OCI-LY7 (cell line): ENCODE data around the gene PRR15L. TPM values are rescaled to one million over a fixed set of nuclear protein-coding genes. Genes with fewer than 3 reads are reported as not detected.
"Not testable (repeated sequence)": the region's sequence is repeated elsewhere in the genome, so short reads cannot be mapped to it uniquely, and the experiment has no call there.

Experiments
- BruUV-seq: library from RNA; stranded (reverse); fragments of 400-500 nt; replicated peaks from 2 replicates; lab custom pipeline; 2021; lab: Mats Ljungman, UMichigan
- CTCF ChIA-PET: fragments of 300-600 bp; sonication (Branson Sonifier 250); formaldehyde crosslinking; loops from one replicate; lab custom pipeline; 2022; ENCODE audit warnings: antibody characterized with exemption; ENCODE audit not compliant: unreplicated experiment; lab: Charles Lee
- POLR2A ChIA-PET: fragments of 300-600 bp; sonication (Branson Sonifier 250); formaldehyde crosslinking; loops from one replicate; lab custom pipeline; 2022; ENCODE audit warnings: antibody characterized with exemption; lab: Charles Lee
- DNase-seq: peaks from one replicate; pipeline ENCODE4 v3.0.0-alpha.2; 2015; ENCODE audit warnings: low spot score
- H2AFZ ChIP-seq: fragments of 200-600 bp; sonication (generic), shearing (Covaris generic); 2 replicates; pipeline ENCODE4 v1.6.1; 2014; ENCODE audit warnings: mild to moderate bottlenecking, antibody characterized with exemption, low read length, moderate library complexity
- H3K27ac ChIP-seq: fragments of 200-600 bp; sonication (generic); 2 replicates; pipeline ENCODE4 v1.5.1; 2014; ENCODE audit warnings: mixed run types, low read depth, mild to moderate bottlenecking, moderate library complexity, low read length, inconsistent platforms; ENCODE audit not compliant: poor library complexity, severe bottlenecking
- H3K36me3 ChIP-seq: fragments of 200-600 bp; sonication (generic); 2 replicates; pipeline ENCODE4 v1.6.1; 2014; ENCODE audit warnings: mild to moderate bottlenecking, antibody characterized with exemption, low read length, moderate library complexity, mixed read lengths; ENCODE audit not compliant: insufficient read depth
- H3K4me1 ChIP-seq: fragments of 200-600 bp; sonication (generic); 2 replicates; pipeline ENCODE4 v1.5.1; 2014; ENCODE audit warnings: mild to moderate bottlenecking, low read length; ENCODE audit not compliant: insufficient read depth, poor library complexity, severe bottlenecking
- H3K4me2 ChIP-seq: fragments of 200-600 bp; sonication (generic); 2 replicates; pipeline ENCODE4 v1.6.1; 2014; ENCODE audit warnings: mild to moderate bottlenecking, low read length
- H3K4me3 ChIP-seq: fragments of 200-600 bp; sonication (generic); 2 replicates; pipeline ENCODE4 v1.5.1; 2014; ENCODE audit warnings: mild to moderate bottlenecking, low read depth, low read length; ENCODE audit not compliant: poor library complexity, severe bottlenecking
- H3K79me2 ChIP-seq: fragments of 200-600 bp; sonication (generic); 2 replicates; pipeline ENCODE4 v1.6.1; 2016; ENCODE audit warnings: low read depth, mild to moderate bottlenecking, low read length, moderate library complexity, mixed read lengths; ENCODE audit not compliant: insufficient read depth
- H3K9me2 ChIP-seq: fragments of 200-600 bp; sonication (generic); 2 replicates; pipeline ENCODE4 v1.6.1; 2016; ENCODE audit warnings: mild to moderate bottlenecking, low read length, mixed read lengths; ENCODE audit not compliant: insufficient read depth
- H3K9me3 ChIP-seq: fragments of 200-600 bp; sonication (generic); 2 replicates; pipeline ENCODE4 v1.6.1; 2014; ENCODE audit warnings: mild to moderate bottlenecking, mixed run types, low read length, mixed read lengths
- H4K20me1 ChIP-seq: fragments of 200-600 bp; sonication (generic); 2 replicates; pipeline ENCODE4 v1.6.1; 2014; ENCODE audit warnings: mild to moderate bottlenecking, antibody characterized with exemption, low read length, moderate library complexity, mixed read lengths; ENCODE audit not compliant: insufficient read depth
- EZH2phosphoT487 ChIP-seq: fragments of 200-600 bp; sonication (generic); IDR thresholded peaks from 2 replicates; pipeline ENCODE4 v1.6.1; 2018; ENCODE audit warnings: low read depth, borderline replicate concordance, mild to moderate bottlenecking, mixed run types, antibody characterized with exemption, low read length, moderate library complexity, mixed read lengths
- intact Hi-C: fragments of 100-400 bp; cut with micrococcal nuclease; formaldehyde crosslinking; loops from one replicate; pipeline ENCODE4 v1.10.0; 2022; ENCODE audit not compliant: unreplicated experiment
- total RNA-seq, 2 experiments: library from RNA; depleted of rRNA in 1 of 2; stranded (reverse); fragments of >200 nt in 1 of 2; shearing (Covaris generic) in 1 of 2; gene quantifications; 2 replicates each; pipeline ENCODE4 v1.2.3, GENCODE V29; 2014 to 2022
- TF ChIP-seq, protein P1 (sequence below): fragments of 200-600 bp; sonication (generic); conservative IDR thresholded peaks from 2 replicates; pipeline ENCODE4 v1.5.1; 2014; ENCODE audit warnings: mild to moderate bottlenecking, antibody characterized with exemption, low read length, moderate library complexity, mixed read lengths

PRR15L gene
- total RNA-seq, 2 experiments from 2014 or later: not detected

DNA sequence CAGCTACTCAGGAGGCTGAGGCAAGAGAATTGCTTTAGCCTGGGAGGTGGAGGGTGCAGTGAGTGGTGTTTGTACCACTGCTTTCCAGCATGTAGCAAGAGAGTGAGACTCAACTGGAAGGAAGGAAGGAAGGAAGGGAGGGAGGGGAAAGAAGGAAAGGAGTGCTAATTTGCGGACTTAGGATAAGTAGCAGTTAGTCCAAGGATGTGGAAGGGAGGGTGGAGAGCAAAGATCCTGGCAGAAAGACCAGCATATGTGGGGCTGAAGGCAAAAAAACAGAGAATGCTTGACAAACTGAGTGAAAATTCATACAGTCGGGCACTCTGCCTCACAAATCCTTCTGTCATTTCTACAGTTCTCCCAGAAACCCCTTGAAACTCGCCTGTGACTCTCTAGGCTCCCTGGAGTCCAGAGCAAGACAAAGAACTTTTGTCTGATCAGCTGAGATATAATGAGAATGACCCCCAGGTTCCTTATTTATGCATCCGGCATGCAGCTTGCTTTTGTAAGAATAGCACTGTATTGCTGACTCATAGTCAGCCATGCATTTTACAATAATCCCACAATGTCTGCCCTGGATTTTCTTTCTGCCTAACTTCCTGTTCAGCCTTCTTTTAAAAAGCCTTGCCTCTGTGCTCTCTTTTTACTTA, 44.7 kb upstream of the PRR15L start:
- peak overlapping the region; percentile 97 for H2AFZ ChIP-seq
- ChIA-PET CTCF (no interaction called here), POLR2A (interaction anchor here (1.2 kb wide), 1 partner anchor 15 kb away, joined by 4 read pairs; no protein-coding TSS in a partner anchor)
- no peaks in the 10 kb centered on the region for H3K9me3 ChIP-seq
- TF ChIP-seq EZH2phosphoT487: no peak
- TF ChIP-seq, protein P1, sequence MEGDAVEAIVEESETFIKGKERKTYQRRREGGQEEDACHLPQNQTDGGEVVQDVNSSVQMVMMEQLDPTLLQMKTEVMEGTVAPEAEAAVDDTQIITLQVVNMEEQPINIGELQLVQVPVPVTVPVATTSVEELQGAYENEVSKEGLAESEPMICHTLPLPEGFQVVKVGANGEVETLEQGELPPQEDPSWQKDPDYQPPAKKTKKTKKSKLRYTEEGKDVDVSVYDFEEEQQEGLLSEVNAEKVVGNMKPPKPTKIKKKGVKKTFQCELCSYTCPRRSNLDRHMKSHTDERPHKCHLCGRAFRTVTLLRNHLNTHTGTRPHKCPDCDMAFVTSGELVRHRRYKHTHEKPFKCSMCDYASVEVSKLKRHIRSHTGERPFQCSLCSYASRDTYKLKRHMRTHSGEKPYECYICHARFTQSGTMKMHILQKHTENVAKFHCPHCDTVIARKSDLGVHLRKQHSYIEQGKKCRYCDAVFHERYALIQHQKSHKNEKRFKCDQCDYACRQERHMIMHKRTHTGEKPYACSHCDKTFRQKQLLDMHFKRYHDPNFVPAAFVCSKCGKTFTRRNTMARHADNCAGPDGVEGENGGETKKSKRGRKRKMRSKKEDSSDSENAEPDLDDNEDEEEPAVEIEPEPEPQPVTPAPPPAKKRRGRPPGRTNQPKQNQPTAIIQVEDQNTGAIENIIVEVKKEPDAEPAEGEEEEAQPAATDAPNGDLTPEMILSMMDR: no peak
- no TSS peak for BruUV-seq
- intact Hi-C loops: no loop called here
- H3K27ac ChIP-seq: no peak overlapping the region
- DNase-seq: peak; percentile 60
- no peaks in the 10 kb centered on the region for H4K20me1 ChIP-seq
- no peaks in the 10 kb centered on the region for H3K36me3 ChIP-seq
- H3K4me3 ChIP-seq: no peak overlapping the region
- no peaks in the 10 kb centered on the region for H3K79me2 ChIP-seq
- H3K4me1 ChIP-seq: peaks cover 34% of the 10 kb centered on the region
- H3K9me2 ChIP-seq: no peaks in the 10 kb centered on the region
- H3K4me2 ChIP-seq: peak overlapping the region; percentile 54

DNA sequence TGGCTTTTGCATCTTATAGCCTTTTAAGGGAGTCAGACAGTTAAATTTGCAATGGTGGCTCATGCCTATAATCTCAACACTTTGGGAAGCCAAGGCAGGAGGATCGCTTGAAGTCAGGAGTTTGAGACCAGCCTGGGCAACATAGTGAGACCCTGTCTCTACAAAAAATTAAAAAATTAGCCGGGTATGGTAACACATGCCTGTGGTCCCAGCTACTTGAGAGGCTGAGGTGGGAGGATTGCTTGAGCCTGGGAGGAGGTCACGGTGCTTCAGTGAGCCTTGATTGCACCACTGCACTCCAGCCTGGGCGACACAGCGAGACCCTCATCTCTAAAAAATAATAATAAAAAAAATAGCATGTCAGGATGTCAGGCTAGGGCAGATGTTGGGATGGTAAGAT, 44.0 kb upstream of the PRR15L start:
- POLR2A ChIA-PET: not testable (repeated sequence)

DNA sequence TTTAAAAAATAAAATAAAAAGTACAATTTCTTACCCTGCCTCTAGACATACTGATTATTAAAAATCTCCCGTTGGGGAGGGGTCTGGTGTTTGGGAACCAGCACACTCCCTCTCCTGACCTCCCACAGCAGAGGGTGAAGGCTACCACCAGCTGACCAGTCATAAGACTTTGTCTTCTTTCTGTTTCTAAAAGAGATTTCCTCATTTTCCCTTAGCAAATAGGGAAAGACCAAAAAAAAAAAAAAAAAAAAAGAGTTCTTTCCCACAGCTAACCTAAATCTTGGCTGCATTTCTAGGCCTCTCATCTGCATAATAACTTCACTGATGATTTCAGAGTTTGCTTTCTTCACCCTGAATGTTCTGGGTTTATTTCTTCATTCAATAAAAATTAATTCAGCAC, 43.5 kb upstream of the PRR15L start:
- Histone ChIP-seq H3K79me2 (no peaks in the 10 kb centered on the region), H4K20me1 (no peaks in the 10 kb centered on the region), H2AFZ (no peak overlapping the region), H3K4me3 (no peak overlapping the region), H3K9me2 (no peaks in the 10 kb centered on the region), H3K36me3 (no peaks in the 10 kb centered on the region), H3K9me3 (no peaks in the 10 kb centered on the region), H3K4me1 (peaks cover 34% of the 10 kb centered on the region), H3K4me2 (no peak overlapping the region), H3K27ac (no peak overlapping the region)
- intact Hi-C loops: no loop called here
- BruUV-seq: no TSS peak
- DNase-seq: no peak
- TF ChIP-seq, protein P1: no peak
- no peak for TF ChIP-seq EZH2phosphoT487
- ChIA-PET POLR2A (no interaction called here), CTCF (no interaction called here)

More for the DNA sequence above, 44.0 kb upstream of the PRR15L start:
- H3K4me2 ChIP-seq, CTCF ChIA-PET, H3K9me2 ChIP-seq, H3K36me3 ChIP-seq, H2AFZ ChIP-seq, H3K9me3 ChIP-seq, intact Hi-C loops, DNase-seq, H3K79me2 ChIP-seq, H4K20me1 ChIP-seq, BruUV-seq, H3K27ac ChIP-seq, H3K4me3 ChIP-seq: not testable (repeated sequence)
- peaks cover 34% of the 10 kb centered on the region for H3K4me1 ChIP-seq
